Nucleus accumbens (tissue), 56 donors: Measurements from ENCODE around the gene TMEM120A.
A peak's percentile ranks its signal among the peaks of the same experiment; 100 is the strongest.

Experiments
- DNase-seq, 56 donors: peaks; one replicate each; lab custom pipeline; 2025; lab: John Stamatoyannopoulos, UW

Gene TMEM120A

GRCh38 chr7:75962607-75963380 is 31.6 kb downstream of the TMEM120A start:
- DNase-seq = peak in 2 of 56 donors; percentile 10 to 33

- no peak for DNase-seq
Observed at GRCh38 chr7:75961218-75961617, 33.2 kb downstream of the TMEM120A start.

DNA sequence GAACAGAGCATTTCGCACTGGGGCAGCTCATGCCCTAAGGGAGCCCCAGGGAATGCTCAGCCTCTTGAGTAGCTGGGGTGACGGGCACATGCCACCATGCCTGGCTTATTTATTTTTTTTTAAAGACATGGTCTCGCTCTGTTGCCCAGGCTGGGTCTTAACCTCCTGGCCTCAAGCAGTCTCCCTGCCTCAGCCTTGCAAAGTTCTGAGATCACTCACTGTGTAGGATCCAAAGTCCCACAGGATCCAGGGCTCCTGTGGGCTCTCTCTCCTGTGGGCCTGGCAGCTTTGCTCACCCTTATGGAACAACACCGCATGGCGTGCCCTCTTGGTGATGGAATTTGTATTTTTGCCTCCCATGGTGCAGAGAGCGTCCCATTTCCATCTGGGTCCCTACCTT is 34.0 kb downstream of the TMEM120A start:
- DNase-seq = no peak

DNA sequence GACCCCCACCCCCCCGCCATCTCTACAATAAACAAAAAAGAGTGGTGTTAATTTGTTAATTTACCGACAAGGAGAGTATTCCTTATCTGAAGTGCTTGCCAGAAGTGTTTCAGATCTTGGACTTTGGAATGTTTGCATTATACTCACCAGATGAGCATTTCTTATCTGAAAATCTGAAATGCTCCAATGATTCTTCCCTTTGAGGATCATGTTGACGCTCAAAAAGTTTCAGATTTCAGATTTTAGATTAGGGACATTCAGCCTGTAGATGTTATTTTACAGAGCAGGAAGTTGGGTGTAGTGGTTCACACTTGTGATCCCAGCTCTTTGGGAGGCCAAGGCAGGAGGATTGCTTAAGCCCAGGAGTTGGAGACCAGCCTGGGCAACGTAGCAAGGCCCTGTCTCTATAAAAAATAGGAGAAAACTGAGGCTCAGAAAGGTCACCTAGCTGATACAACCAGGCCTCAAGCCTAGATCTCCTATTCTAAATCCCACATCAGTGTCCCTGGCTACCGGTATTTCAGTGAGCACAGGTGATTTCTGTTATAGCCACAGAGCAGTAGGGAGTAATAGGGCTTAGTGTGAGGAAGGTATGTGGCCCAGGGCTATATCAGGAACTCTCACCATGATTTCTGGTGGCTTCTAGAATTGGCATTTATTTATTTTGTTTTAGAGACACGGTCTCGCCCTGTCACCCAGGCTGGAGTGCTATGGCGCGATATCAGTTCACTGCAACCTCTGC is 35.4 kb downstream of the TMEM120A start:
- no peak for DNase-seq

DNA sequence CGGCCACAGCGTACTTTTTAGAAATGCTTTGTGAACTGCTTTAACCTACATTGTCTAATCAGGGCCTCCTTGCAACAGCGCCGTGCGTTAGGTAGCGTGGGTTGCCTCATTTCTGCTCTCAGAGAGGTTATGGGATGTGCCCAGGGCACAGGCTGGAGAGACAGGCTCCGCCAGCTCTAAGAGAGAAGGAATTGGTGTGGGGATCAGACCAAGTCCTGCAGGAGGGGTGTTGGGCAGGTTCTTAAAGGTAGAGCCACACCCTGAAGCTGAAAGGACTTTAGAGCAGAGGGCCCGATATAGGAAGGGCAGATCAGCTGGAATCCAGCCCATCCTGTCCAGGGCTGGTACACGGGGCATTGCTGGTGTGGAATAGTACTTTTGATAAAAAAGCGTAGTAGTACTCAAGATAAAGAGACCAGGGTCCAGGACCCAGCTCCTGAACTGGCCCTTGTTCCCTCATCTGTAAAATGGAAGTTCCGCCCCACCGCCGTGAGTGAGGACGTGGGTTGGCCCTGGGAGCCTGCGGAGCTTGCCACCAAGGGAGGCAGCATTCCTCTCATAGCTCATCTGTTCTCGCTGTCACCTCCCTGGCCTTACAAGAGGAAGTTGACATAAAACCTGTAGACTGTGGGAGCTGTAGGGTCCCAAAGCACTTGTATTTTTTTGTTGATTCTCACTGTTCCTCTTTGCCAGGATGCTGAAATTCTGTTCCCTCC is 37.2 kb downstream of the TMEM120A start:
- DNase-seq = no peak

- DNase-seq = no peak
Observed at GRCh38 chr7:75955331-75955955, 39.0 kb downstream of the TMEM120A start.

DNA sequence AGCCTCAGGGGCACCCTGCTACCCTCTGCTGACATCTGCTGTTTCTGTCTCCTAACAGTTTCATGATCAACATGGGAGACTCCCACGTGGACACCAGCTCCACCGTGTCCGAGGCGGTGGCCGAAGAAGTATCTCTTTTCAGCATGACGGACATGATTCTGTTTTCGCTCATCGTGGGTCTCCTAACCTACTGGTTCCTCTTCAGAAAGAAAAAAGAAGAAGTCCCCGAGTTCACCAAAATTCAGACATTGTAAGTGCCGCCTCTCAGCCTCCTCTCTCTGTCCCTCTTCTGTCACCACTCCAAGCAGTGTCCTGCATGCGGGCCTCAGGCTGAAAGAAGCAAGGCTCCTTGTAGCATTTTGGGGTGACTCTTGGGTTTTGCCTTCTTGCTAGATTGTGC is 40.5 kb downstream of the TMEM120A start:
- DNase-seq = peak in 1 of 56 donors; percentile 14

- no peak for DNase-seq
Observed at GRCh38 chr7:75953431-75953830, 41.0 kb downstream of the TMEM120A start.

DNA sequence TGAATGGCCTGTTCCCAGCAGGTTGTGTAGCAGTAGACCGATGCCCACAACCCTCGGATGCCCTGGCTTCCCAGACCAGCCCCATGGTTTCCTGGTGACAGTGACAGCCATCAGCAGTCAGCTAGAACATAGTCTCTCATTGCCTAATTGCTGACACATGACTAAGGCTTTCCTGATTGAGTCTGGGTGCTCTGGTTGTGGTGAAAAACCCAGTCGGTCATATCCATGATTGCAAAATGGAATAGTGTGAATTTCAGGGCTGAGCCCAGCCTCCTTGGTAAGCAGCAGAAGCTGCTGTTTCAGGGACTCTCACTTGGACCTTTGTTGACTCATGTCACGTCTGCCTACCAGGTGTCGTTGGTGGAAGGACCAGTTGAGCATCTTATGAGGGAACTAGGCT is 42.9 kb downstream of the TMEM120A start:
- peak in 1 of 56 donors; percentile 14 for DNase-seq

GRCh38 chr7:75950111-75950681 is 44.2 kb downstream of the TMEM120A start:
- no peak for DNase-seq

- DNase-seq = no peak
Observed at GRCh38 chr7:75948179-75948578, 46.2 kb downstream of the TMEM120A start.

GRCh38 chr7:75946207-75946855 is 48.1 kb downstream of the TMEM120A start:
- no peak for DNase-seq

GRCh38 chr7:75945297-75946168 is 48.9 kb downstream of the TMEM120A start:
- no peak for DNase-seq

- no peak for DNase-seq
Observed at GRCh38 chr7:75944507-75944906, 49.9 kb downstream of the TMEM120A start.

- DNase-seq = peak in 3 of 56 donors; percentile 10 to 18 (median 17)
Observed at GRCh38 chr7:75943864-75944263, 50.5 kb downstream of the TMEM120A start.

GRCh38 chr7:75938921-75939320 is 55.5 kb downstream of the TMEM120A start:
- no peak for DNase-seq

GRCh38 chr7:75937958-75938786 is 56.2 kb downstream of the TMEM120A start:
- DNase-seq = peak in 52 of 56 donors; percentile 6 to 90 (median 58)
